Lower lobe of right lung (tissue), 2 donors: ENCODE results near the gene CCL5. TPM values are rescaled to one million over a fixed set of nuclear protein-coding genes. Genes with fewer than 3 reads are reported as not detected.
A peak's percentile ranks its signal among the peaks of the same experiment; 100 is the strongest.

ENCODE experiments used
- ATAC-seq, 2 donors: fragments of 200-7000 bp; cut with Tn5 transposase; one replicate each; pipeline ENCODE4 v1.9.1; 2020 to 2022; ENCODE audit warnings: mild to moderate bottlenecking in 2 of 2, moderate library complexity in 2 of 2
- DNase-seq: peaks from one replicate; pipeline ENCODE4 v3.0.0-alpha.2; 2020
- H3K27ac ChIP-seq: fragments of 200-600 bp; one replicate; pipeline ENCODE4 v1.8.0; 2022
- H3K27me3 ChIP-seq: fragments of 200-600 bp; one replicate; pipeline ENCODE4 v1.8.0; 2022; ENCODE audit warnings: low read depth
- H3K36me3 ChIP-seq: fragments of 200-600 bp; one replicate; pipeline ENCODE4 v1.8.0; 2022; ENCODE audit warnings: mild to moderate bottlenecking
- H3K4me1 ChIP-seq: fragments of 200-600 bp; one replicate; pipeline ENCODE4 v1.8.0; 2022
- H3K4me3 ChIP-seq: fragments of 200-600 bp; one replicate; pipeline ENCODE4 v1.8.0; 2022; ENCODE audit warnings: mild to moderate bottlenecking
- H3K9me3 ChIP-seq: fragments of 200-600 bp; one replicate; pipeline ENCODE4 v1.8.0; 2022
- intact Hi-C: fragments of 100-400 bp; cut with DNase I; formaldehyde crosslinking; loops from one replicate; pipeline ENCODE4 v1.11.0; 2022
- total RNA-seq: library from RNA; stranded (reverse); fragmentation: NEBNext Ultra II Directional; extraction: Animal tissue kit (Norgen Biotek cat#: 25700); gene quantifications from one replicate; pipeline ENCODE4 v1.2.1, GENCODE V29; 2021
- TF ChIP-seq, protein P1 (sequence below): fragments of 200-600 bp; IDR thresholded peaks from one replicate; pipeline ENCODE4 v1.8.0; 2022; ENCODE audit warnings: antibody characterized with exemption, mild to moderate bottlenecking
- donor health status: DM: no; HTN: yes; CAD: no; lungs with severe emphysema.

Gene CCL5
- total RNA-seq, 1 donor from 2014 or later, result 18.2 TPM

DNA sequence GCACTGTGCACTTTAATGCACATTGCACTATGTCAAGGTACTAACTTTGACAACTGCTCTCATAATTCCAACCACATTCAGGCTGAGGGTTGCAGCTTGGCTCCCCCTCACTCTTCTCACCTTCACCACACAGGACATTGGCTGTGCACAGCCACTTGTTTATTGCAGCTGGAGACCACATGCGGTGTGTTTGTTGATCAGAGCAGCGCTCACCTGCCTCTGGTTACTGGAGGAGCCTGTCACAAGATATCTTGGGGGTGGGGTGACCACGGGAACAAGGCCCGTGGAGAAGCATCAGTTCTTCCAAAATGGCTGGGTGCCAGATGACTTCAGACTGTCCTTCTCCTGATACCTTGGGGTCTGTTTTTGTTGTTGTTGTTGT, 10.6 kb upstream of the CCL5 start:
- Histone ChIP-seq H3K4me1 (peaks cover 4% of the 10 kb centered on the region), H3K9me3 (no peaks in the 10 kb centered on the region), H3K27me3 (no peaks in the 10 kb centered on the region), H3K27ac (no peak overlapping the region), H3K36me3 (no peaks in the 10 kb centered on the region), H3K4me3 (no peak overlapping the region)
- peak; percentile 64 to 81 for ATAC-seq
- no peak for DNase-seq
- TF ChIP-seq, protein P1, sequence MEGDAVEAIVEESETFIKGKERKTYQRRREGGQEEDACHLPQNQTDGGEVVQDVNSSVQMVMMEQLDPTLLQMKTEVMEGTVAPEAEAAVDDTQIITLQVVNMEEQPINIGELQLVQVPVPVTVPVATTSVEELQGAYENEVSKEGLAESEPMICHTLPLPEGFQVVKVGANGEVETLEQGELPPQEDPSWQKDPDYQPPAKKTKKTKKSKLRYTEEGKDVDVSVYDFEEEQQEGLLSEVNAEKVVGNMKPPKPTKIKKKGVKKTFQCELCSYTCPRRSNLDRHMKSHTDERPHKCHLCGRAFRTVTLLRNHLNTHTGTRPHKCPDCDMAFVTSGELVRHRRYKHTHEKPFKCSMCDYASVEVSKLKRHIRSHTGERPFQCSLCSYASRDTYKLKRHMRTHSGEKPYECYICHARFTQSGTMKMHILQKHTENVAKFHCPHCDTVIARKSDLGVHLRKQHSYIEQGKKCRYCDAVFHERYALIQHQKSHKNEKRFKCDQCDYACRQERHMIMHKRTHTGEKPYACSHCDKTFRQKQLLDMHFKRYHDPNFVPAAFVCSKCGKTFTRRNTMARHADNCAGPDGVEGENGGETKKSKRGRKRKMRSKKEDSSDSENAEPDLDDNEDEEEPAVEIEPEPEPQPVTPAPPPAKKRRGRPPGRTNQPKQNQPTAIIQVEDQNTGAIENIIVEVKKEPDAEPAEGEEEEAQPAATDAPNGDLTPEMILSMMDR, result no peak
- intact Hi-C loops, result no loop called here

DNA sequence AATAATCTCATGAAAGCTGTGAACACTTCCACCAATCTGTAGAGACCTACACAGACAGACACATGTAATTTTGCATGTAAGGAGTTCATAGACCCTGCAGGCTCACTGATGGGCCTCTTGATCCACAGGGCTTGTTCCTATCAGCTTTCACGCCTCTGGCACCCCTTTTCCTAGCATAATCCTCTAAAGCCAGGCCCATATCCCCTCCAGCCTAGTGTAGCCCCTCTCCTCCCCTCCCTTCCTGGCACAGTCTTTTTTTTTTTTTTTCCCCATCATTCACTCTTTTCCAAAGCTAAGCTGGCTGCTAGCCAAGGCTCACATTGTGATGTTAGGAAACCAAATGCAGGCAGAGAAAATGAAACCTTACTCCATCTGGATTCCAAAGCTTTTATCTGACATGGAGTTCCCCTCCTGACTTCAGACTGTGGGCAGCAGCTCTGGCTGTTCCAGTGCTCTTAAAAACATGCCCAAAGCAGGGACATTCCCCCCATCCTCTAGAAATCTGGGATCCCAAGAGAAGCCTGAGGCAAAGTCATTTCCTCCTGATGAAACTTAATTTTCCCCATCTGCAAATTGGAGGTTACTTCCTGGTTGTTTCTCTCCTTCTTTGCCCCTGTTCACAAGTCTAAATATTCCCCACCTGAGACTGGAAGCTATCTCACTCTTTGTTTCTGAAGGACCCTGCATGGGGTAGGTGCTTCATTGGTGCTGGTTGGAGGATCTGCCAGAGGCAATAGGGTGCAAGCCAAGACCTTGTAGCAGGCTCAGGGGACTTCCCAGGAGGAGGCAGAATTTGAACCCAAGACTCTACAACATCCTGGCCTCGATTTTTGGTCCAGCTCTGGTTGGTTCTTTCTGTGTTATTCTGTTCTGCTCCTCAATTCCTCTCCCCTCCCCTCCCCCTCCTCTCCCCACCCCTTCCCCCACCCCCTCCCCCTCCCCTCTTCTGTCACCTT, 9.9 kb upstream of the CCL5 start:
- intact Hi-C loops, result no loop called here
- H3K9me3 ChIP-seq, result no peaks in the 10 kb centered on the region
- peak overlapping the region; percentile 33 for H3K27ac ChIP-seq
- TF ChIP-seq, protein P1, result no peak
- no peaks in the 10 kb centered on the region for H3K36me3 ChIP-seq
- H3K4me1 ChIP-seq, result peaks cover 4% of the 10 kb centered on the region
- DNase-seq (no peak), ATAC-seq (no peak)
- no peak overlapping the region for H3K4me3 ChIP-seq
- H3K27me3 ChIP-seq, result no peaks in the 10 kb centered on the region

DNA sequence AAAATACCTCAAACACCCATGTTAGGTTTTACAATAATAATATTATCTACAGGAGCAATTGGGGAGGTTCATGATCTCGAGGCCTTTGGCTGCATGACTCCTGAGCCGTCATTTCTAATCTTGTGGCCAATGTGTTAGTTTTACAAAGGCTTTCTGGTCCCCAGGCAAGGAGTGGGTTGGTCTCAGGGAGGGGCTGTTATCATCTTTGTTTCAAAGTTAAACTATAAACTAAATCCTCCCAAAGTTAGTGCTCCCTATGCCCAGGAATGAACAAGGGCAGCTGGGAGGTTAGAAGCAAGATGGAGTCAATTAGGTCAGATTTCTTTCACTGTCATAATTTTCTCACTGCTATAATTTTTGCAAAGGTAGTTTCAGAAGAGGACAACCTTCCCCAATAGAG, 9.1 kb upstream of the CCL5 start:
- ATAC-seq (peak in 1 of 2 donors; percentile 45), DNase-seq (no peak)
- Histone ChIP-seq H3K27me3 (no peaks in the 10 kb centered on the region), H3K27ac (no peak overlapping the region), H3K4me1 (peaks cover 4% of the 10 kb centered on the region), H3K36me3 (no peaks in the 10 kb centered on the region), H3K4me3 (no peak overlapping the region), H3K9me3 (no peaks in the 10 kb centered on the region)
- TF ChIP-seq, protein P1, result no peak
- intact Hi-C loops, result no loop called here

DNA sequence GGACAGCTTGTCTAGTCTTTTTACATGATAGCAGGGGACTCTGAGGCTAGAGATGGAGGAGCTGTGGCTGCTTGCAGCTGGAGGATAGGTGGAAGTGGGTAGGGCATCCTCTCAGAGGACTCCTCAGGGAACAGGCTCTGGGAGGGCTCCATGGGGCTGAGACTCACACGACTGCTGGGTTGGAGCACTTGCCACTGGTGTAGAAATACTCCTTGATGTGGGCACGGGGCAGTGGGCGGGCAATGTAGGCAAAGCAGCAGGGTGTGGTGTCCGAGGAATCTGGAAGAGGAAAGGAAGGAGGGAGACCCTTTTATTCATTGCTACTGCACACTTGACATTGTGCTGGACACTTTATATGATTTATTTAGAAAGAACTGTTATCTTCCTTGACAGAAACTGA, 1.8 kb downstream of the CCL5 start:
- DNase-seq, result no peak
- H3K36me3 ChIP-seq, result no peaks in the 10 kb centered on the region
- H3K27ac ChIP-seq, result no peak overlapping the region
- H3K4me1 ChIP-seq, result peaks cover 10% of the 10 kb centered on the region
- peak overlapping the region; percentile 6 for H3K4me3 ChIP-seq
- no peaks in the 10 kb centered on the region for H3K27me3 ChIP-seq
- intact Hi-C loops, result no loop called here
- ATAC-seq, result no peak
- TF ChIP-seq, protein P1, result no peak
- H3K9me3 ChIP-seq, result no peaks in the 10 kb centered on the region

DNA sequence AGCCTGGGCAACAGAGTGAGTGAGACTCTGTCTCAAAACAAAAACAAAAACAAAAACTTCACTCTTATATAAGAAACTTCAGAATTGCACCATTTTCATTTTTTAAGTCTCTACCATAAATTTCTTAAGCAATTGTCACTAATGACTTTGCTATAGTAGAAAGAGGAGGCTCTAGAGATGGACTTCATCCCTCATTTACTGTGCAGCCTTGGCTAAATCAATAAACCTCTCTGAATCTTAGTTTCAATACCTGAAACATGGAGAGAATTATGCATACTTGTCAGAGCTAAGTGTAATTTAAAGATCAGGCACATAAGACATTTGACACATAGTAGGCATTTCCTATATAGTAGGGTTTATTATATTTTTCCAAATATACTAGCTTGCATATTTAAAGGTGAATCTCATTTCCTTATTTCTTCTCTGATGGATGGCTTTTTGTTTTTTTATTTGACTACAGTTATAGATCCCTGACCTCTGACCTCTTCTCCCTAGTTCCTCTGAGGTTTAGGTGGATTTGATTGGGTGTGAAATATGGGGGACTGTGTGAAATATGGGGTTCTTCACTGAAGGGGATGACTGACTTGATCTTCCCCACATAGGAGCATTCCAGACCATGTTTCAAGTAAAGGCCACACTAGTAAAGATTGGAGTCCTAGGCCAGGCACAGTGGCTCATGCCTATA, 2.7 kb downstream of the CCL5 start:
- intact Hi-C loops, result no loop called here
- peak overlapping the region; percentile 10 for H3K4me3 ChIP-seq
- ATAC-seq, result no peak
- H3K36me3 ChIP-seq, result no peaks in the 10 kb centered on the region
- TF ChIP-seq, protein P1, result no peak
- no peaks in the 10 kb centered on the region for H3K27me3 ChIP-seq
- no peaks in the 10 kb centered on the region for H3K9me3 ChIP-seq
- DNase-seq, result no peak
- no peak overlapping the region for H3K27ac ChIP-seq
- peaks cover 10% of the 10 kb centered on the region for H3K4me1 ChIP-seq
